ENCODE measurements around the gene CD82.

The CD82 gene

DNA sequence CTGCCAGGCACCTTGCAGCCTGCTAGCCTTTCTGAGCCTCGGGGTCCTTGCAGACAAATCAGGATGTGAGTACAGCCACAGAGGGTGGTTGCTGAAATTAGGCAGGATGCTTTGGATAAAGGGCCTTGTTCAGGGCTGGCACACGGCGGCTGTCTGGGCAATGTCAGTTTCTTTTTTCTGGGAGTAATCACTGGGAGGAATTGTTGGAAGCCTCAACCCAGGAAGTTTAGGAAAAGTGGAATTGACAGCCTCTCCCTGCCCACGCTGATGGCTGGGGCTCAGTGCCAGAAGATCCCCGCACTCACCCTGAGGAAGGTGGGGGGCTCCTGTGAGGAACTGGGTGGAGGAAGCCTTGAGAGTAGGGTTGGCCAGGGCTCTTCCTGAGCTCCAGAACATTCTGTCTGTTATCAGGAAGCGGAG, 37.4 kb downstream of the CD82 start:
- no peak for DNase-seq

GRCh38 chr11:44604171-44604581, 38.7 kb downstream of the CD82 start:
- DNase-seq = no peak

GRCh38 chr11:44605068-44605708, 39.7 kb downstream of the CD82 start:
- no peak for DNase-seq

DNA sequence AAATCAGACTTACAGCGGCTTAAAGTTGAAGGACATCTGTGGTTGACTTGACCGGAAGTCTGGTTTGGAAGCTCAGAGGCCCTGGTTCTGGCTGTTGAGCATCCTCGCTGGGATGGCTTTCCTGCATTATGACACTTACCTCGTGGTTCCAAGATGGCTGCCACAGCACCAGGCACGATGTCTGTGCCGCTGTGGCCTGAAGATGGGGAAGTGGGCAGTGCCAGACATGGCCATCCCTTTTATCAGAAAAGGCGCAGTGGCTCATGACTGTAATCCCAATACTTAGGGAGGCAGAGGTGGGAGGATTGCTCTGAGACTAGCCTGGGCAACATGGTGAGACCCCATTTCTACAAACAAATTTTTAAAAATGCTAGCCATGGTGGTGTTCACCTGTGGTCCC, 40.5 kb downstream of the CD82 start:
- DNase-seq = no peak

DNA sequence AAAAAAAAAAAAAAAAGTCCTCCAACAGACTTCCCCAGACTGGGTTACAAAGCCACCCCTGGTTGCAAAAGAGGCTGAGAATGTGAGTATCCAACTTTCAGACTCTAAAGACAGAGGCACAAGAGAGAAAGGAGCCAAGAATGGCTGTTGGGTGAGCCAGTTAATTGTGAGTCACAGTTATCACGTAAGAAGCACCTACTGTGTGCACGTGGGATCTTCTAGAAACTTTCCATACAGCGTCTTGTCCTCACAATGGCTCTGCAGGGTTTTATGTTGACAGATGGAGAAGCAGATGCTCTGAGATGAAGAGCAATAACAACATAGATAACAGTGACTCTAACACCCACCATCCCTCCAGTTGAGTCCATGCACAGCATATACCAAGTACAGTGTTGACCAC, 41.0 kb downstream of the CD82 start:
- no peak for DNase-seq

- no peak for DNase-seq
Observed at GRCh38 chr11:44607319-44607962, 42.0 kb downstream of the CD82 start.

- DNase-seq = no peak
Observed at GRCh38 chr11:44607987-44608386, 42.5 kb downstream of the CD82 start.

GRCh38 chr11:44608651-44608990, 43.2 kb downstream of the CD82 start:
- no peak for DNase-seq

DNA sequence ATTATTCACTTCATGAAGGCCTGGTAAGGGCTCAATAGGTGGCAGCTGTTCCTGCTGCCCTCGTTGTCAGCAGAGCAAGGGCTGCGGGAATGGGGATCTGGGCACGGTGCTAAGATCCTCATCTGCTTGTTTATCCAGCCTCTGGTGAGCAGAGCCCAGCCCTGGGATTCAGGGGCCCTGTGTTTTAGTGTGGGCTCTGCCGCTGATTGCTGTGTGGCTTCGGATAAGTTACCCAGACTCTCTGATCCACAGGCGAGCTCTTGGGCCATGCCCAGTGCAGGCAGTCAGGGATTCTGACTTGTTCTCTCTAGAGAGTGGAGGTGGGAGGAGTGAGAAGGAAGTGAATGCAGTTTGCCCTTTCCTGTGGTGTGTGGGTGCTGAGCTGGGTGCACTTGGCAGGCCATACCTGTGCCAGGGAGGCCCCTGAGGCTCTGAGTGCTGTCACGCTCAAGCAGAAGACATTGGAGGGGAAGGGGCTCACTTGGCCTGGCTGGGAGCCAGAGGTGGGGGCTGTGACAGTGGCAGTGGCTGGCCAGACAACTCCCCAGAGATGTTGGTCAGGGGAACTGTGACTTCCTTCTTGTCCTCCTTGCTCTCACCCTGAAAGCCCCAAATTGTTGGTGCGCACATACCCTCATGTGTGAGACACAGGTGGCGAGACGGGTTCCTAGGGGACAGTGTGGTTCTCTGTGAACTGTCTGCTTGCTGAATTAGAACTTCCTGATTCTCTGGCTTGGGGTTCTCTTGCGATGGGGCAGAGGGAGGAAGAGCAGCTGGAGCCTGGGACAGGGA, 43.7 kb downstream of the CD82 start:
- peak; percentile 36 for DNase-seq

- no peak for DNase-seq
Observed at GRCh38 chr11:44609783-44610155, 44.3 kb downstream of the CD82 start.

GRCh38 chr11:44610186-44610955, 44.9 kb downstream of the CD82 start:
- no peak for DNase-seq

DNA sequence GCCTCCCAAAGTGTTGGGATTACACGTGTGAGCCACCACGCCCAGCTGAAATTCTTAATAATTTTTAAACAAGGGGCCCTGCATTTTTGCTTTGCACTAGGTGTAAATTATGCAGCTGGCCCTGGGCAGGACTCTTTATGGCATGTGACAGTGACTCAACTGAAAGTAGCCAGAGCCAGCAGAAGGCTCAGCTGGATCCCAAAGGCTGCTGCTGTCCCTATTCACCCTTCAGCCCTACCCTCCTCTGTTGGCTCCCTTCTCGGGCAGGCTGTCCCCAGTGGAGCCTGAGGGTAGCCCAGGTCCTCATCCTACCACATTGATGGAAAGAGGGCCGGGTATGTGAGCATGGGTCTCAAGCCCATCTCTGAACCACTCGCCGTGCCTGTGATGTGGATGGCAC, 45.6 kb downstream of the CD82 start:
- no peak for DNase-seq

- DNase-seq = peak; percentile 62
Observed at GRCh38 chr11:44611687-44612434, 46.4 kb downstream of the CD82 start.

DNA sequence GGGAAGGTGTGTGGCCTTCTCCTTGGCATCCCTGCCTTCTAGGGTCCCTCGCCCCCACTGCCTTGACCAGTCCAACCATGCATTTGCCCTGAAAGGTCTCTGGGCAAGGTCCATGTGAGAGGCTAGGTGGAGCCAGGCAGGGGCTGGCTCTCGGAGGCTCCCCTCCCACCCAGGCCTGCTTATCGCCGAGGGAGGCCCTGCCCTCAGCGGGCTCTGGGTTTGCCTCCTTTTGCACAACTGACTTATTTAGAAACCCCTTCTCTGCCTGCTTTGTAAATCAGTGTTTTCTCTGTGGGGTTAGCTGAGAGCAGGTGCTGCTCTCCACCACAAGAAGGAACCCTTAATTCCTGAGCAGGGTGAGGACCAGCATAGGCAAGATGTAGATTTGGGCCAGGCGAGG, 47.7 kb downstream of the CD82 start:
- DNase-seq = no peak

- no peak for DNase-seq
Observed at GRCh38 chr11:44614281-44614775, 48.9 kb downstream of the CD82 start.

DNA sequence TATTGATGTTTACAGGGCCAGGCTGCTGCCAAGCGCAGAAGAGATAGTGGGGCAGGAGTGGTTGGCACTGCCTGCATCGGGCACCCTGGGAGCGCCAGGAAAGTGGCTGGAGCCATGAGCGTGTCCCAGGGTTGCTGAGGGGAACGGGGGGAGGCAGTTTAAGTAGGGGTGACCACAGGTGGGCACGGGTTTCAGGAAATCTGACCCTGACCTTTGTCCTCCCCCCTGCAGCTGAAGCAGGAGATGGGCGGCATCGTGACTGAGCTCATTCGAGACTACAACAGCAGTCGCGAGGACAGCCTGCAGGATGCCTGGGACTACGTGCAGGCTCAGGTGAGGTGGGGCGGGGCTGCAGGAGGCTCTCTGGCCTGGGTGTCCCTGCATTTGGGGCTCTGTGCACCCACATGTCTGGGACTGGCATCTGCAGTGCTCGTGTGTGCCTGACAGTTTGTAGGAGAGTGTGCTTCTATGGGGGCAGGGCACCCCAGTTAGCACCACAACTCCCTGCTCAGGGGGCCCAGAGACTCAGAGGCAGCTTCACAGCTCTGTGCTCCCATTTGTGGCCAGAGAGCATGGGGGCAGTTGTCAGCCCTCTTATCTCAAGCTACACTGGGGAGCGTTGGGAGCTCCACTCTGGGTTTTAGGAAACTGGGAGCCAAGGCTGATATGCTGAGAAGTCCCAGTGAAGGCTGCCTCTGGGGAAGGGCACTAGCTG, 49.7 kb downstream of the CD82 start:
- no peak for DNase-seq

GRCh38 chr11:44615913-44616791, 50.7 kb downstream of the CD82 start:
- no peak for DNase-seq

DNA sequence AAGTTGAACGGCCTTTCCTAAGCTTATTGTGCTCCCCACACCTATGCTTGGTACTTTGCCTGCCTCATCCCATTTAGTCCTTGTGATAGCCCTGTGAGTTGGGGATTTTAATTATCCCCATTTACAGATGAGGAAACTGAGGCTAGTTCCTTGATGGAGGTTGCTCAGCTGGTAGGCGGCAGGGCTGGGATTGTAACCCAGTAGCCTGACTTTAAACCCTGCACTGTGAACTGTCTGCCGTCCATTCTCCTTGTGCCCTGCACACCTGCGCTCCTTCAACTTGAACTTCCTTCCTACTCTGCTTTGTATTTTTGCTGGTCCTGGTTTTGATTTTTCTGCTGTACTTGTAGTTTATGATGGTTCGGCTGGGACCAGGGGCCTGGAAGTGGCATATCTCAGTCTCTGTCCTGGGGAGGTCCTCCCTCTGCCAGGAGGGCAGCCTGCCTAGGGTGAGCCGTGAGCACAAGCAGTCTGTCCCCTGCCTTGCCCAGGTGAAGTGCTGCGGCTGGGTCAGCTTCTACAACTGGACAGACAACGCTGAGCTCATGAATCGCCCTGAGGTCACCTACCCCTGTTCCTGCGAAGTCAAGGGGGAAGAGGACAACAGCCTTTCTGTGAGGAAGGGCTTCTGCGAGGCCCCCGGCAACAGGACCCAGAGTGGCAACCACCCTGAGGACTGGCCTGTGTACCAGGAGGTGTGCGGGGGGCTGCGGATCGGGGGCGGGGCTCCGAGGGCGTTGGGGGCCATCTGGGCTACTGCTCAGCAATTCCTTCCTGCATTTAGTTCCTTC, 52.4 kb downstream of the CD82 start:
- DNase-seq = peak; percentile 12

- peak; percentile 13 for DNase-seq
Observed at GRCh38 chr11:44618561-44619425, 53.3 kb downstream of the CD82 start.

Measured in activated T-cell treated with anti-CD3 and anti-CD28 coated beads, Interleukin-2, amount 50 U/mL, for 1 hour (primary cell).